ENCODE data around the gene ARR3.
"Not testable (repeated sequence)": the region's sequence is repeated elsewhere in the genome, so short reads cannot be mapped to it uniquely, and the experiment has no call there.

Gene ARR3

GRCh38 chrX:70281951-70282350, 13.8 kb downstream of the ARR3 start, which contains the start of gene RAB41:
RAB41 (plus strand) TSS chrX:70282172; CDS start chrX:70282218, 46 bp downstream.
- DNase-seq: no peak

DNA sequence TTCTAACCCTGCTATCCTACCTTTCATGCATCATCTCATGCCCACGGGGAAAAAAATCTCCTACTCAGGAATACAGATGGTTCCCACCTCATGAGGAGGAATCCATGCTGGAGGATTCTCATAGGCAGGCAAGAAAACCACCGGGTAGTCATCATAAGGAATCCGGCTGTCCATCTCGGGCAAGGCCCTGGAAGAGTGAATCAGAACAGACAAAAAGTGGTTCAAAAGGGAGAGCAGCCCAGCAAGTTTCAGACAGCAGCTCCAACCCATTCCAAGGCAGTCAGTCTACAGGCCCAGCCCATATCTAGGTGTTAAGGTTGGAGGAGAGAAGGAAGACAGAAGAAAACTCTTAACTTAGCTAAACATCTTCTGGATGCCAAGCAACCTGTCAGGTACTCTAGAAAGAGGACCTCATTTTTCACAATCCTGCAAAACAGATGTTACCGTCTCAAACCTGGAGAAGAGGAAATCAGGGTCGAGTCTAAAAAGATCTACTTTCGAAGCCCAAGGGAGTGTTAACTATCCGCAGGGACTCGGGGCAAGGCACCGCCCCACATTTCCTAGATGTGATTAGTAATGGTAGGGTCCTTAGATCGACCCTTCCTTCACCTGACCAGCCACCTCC, 21.1 kb downstream of the ARR3 start:
- no peak for DNase-seq

DNA sequence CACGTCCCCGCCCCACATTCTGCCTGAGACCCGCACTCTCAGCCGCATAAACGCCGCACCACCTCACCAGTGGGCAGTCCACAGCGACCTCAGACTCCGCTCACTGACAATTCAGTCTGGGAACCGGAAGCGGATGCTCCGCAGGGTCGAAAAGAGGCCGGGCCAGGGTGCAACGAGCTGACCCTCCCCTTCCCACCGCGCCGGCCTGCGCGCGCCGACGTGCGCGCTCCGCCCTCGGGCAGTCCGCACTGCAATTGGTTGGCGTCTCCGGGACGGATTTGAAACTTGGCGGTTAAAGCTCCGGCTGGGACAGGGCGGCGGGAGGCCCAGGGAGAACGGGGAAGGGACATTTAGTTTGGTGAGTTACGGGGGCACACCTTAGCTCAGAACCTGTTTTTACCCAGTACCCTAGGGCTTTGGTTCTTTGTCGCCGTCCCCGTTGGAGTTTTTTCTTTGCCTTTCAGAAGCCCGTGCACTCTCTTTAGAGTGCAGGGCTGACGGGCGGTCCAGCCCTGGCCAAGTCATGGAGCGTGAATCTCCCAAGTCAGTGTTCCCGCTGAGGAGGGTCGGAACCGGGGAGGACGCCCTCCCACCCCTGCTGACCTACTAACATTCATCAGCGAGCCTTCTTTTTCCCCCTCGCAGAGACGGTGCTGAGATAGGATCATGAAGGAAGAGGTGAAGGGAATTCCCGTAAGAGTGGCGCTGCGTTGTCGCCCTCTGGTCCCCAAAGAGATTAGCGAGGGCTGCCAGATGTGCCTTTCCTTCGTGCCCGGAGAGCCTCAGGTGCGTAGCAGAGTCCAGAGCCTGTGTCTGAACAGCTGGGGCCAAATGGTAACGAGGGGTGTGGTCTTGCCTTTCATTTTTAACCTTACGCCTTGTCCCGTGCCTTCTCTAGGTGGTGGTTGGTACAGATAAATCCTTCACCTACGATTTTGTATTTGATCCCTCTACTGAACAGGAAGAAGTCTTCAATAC, 21.9 kb downstream of the ARR3 start, which contains the start of the genes KIF4A and PDZD11:
TSS of gene KIF4A (plus strand) at position 312 of the 978 bp plus-strand sequence. CDS start at position 667, 355 bp downstream.
TSS of gene PDZD11 (minus strand) at position 135 of the 978 bp plus-strand sequence. CDS start 586 bp downstream, outside the sequence.
- DNase-seq: peak; percentile 16 to 87

GRCh38 chrX:70292788-70293187, 24.7 kb downstream of the ARR3 start:
- DNase-seq: no peak

DNA sequence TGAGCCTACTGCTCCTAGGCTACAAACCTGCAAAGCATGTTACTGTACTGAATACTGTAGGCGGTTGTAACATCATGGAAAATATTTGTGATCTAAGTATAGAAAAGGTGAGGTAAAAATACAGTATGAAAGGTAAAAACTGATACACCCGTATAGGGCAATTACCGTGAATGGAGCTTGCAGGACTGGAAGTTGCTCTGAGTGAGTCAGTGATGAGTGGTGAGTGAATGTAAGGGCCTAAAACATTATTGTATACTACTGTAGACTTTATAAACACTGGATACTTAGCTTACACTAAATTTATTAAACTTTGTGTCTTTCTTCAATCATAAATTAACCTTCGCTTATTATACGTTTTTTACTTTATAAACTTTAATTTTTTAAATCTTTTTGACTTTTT, 25.5 kb downstream of the ARR3 start:
- no peak for DNase-seq

GRCh38 chrX:70301716-70302115, 33.6 kb downstream of the ARR3 start:
- no peak for DNase-seq

- DNase-seq: no peak
Observed at GRCh38 chrX:70313503-70313902, 45.4 kb downstream of the ARR3 start.

DNA sequence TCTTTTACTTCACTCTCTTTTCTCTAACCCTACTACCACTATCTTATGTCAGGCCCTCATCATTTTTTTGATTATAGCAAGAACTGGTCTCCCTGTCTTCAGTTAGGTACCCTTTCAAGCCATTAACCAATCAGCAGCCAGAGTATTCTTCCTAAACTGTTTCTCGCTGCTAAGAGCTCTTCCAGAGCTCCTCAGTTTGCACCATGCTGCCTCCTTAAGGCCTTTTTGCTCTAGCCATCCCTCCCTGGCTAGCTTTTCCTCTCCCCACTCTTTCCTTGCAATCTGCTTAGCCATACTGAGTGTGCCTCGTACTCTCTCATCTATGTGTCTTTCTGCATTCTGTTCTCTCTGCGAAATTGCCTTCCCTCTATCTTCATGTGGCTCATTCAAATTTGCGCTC, 54.6 kb downstream of the ARR3 start:
- DNase-seq: no peak

DNA sequence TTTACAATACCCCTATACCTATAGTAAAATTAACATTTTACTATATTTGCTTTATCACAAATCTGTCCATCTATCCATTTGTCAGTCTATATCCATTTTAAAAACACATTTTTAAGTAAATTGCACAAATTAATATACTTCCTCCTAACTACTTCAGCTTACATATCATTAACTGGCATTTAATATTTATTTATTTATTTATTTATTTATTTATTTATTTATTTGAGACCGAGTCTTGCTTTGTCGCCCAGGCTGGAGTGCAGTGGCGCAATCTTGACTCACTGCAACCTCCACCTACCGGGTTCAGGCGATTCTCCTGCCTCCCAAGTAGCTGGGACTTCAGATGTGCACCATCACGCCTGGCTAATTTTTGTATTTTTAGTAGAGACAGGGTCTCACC, 55.5 kb downstream of the ARR3 start:
- not testable (repeated sequence) for DNase-seq

DNA sequence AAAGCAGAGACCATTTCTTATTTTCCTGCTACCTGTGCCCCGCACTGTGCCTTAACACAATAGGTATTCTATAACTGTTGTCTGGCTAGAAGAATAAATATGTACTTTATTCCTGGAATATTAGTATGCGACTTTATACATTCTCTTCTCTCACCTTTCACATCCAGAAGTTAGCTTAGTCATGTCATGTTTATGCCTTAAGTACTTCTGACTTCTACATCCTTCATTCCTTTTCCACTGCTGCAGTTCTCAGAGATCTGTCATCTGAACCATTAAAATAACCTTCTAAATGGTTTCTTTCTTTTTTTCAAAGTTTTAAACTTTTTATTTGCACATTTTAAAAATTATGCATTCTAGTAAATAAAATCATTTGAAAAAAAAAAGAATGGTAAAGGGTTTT, 56.2 kb downstream of the ARR3 start:
- DNase-seq: no peak

- DNase-seq: no peak
Observed at GRCh38 chrX:70331161-70331560, 63.0 kb downstream of the ARR3 start.
